Activated CD8-positive, alpha-beta T cell treated with anti-CD3 and anti-CD28 coated beads for 36 hours (primary cell): ENCODE measurements around the gene MLYCD. TPM values are rescaled to one million over a fixed set of nuclear protein-coding genes. Genes with fewer than 3 reads are reported as not detected.
"Not testable (repeated sequence)": the region's sequence is repeated elsewhere in the genome, so short reads cannot be mapped to it uniquely, and the experiment has no call there.

Source experiments
- ATAC-seq: fragments of 200-7000 bp; cut with Tn5 transposase; one replicate; pipeline ENCODE4 v1.10.0; 2021; ENCODE audit warnings: mild to moderate bottlenecking, moderate library complexity
- CTCF ChIA-PET: fragments of 350-600 bp; sonication (Branson Sonifier 250); formaldehyde crosslinking; loops from one replicate; lab custom pipeline; 2021; ENCODE audit warnings: antibody characterized with exemption; lab: Charles Lee
- POLR2A ChIA-PET: fragments of 350-600 bp; sonication (Branson Sonifier 250); formaldehyde crosslinking; loops from one replicate; lab custom pipeline; 2021; ENCODE audit warnings: antibody characterized with exemption; lab: Charles Lee
- DNase-seq: peaks from one replicate; pipeline ENCODE4 v3.0.0-alpha.2; 2020
- H3K27ac Mint-ChIP-seq: one replicate; pipeline ENCODE4 v1.8.0; 2021; ENCODE audit warnings: mild to moderate bottlenecking, mixed read lengths
- H3K27me3 Mint-ChIP-seq: one replicate; pipeline ENCODE4 v1.8.0; 2021; ENCODE audit warnings: mixed read lengths
- H3K36me3 Mint-ChIP-seq: one replicate; pipeline ENCODE4 v1.8.0; 2021; ENCODE audit warnings: low read depth, mixed read lengths
- H3K4me1 Mint-ChIP-seq: one replicate; pipeline ENCODE4 v1.8.0; 2021; ENCODE audit warnings: low read depth, mixed read lengths
- H3K4me3 Mint-ChIP-seq: one replicate; pipeline ENCODE4 v1.8.0; 2021; ENCODE audit warnings: mild to moderate bottlenecking, moderate library complexity, mixed read lengths
- H3K9me3 Mint-ChIP-seq: one replicate; pipeline ENCODE4 v1.8.0; 2021; ENCODE audit warnings: mixed read lengths
- CTCF ChIP-seq: fragments of 200-600 bp; IDR thresholded peaks from one replicate; pipeline ENCODE4 v1.8.0; 2022; ENCODE audit warnings: antibody characterized with exemption, mild to moderate bottlenecking
- intact Hi-C: fragments of 100-400 bp; cut with micrococcal nuclease; formaldehyde crosslinking; loops from one replicate; pipeline ENCODE4 v1.10.0; 2022
- total RNA-seq, 2 experiments: library from RNA; stranded (reverse); gene quantifications; one replicate each; pipeline ENCODE4 v1.2.3, GENCODE V29; 2021

The MLYCD gene
- total RNA-seq, 2 experiments from 2014 or later = 3.5 to 3.7 TPM

- ATAC-seq (no peak), DNase-seq (no peak)
- ChIA-PET CTCF (interaction anchor here (1.5 to 1.6 kb wide), 2 partner anchors 11 to 20 kb away, joined by 3 to 5 read pairs; no protein-coding TSS in a partner anchor), POLR2A (no interaction called here)
- Mint-ChIP-seq H3K9me3 (no peaks in the 10 kb centered on the region), H3K27me3 (no peaks in the 10 kb centered on the region), H3K36me3 (no peaks in the 10 kb centered on the region), H3K4me3 (no peak overlapping the region), H3K27ac (no peak overlapping the region), H3K4me1 (no peaks in the 10 kb centered on the region)
- TF ChIP-seq CTCF = no peak
- intact Hi-C loops = no loop called here
These were observed 48.1 kb downstream of the MLYCD start for GRCh38 chr16:83946781-83947566.

GRCh38 chr16:83947642-83948234, 48.8 kb downstream of the MLYCD start:
- no peaks in the 10 kb centered on the region for H3K27me3 Mint-ChIP-seq
- no peaks in the 10 kb centered on the region for H3K9me3 Mint-ChIP-seq
- intact Hi-C loops = no loop called here
- ATAC-seq = no peak
- no peak overlapping the region for H3K4me3 Mint-ChIP-seq
- POLR2A ChIA-PET = no interaction called here
- H3K36me3 Mint-ChIP-seq = no peaks in the 10 kb centered on the region
- H3K27ac Mint-ChIP-seq = no peak overlapping the region
- CTCF ChIA-PET = interaction anchor here (1.2 to 1.6 kb wide), 3 partner anchors 9 to 21 kb away, joined by 3 to 5 read pairs (median 5); no protein-coding TSS in a partner anchor
- no peak for DNase-seq
- peaks cover 4% of the 10 kb centered on the region for H3K4me1 Mint-ChIP-seq
- TF ChIP-seq CTCF = no peak

- no peak for TF ChIP-seq CTCF
- CTCF ChIA-PET = interaction anchor here (1.2 to 1.4 kb wide), 2 partner anchors 22 to 117 kb away, joined by 3 to 6 read pairs; no protein-coding TSS in a partner anchor
- Mint-ChIP-seq H3K4me1 (peaks cover 8% of the 10 kb centered on the region), H3K27ac (no peak overlapping the region), H3K27me3 (peaks cover 3% of the 10 kb centered on the region), H3K4me3 (no peak overlapping the region), H3K36me3 (no peaks in the 10 kb centered on the region), H3K9me3 (no peaks in the 10 kb centered on the region)
- no peak for ATAC-seq
- intact Hi-C loops = no loop called here
- no peak for DNase-seq
- POLR2A ChIA-PET = no interaction called here
These were observed 50.2 kb downstream of the MLYCD start for GRCh38 chr16:83948914-83949723.

- POLR2A ChIA-PET = no interaction called here
- ATAC-seq = no peak
- no peak for TF ChIP-seq CTCF
- intact Hi-C loops = loop anchor here (10.0 kb wide), 1 partner anchor 225 kb away; no protein-coding TSS in a partner anchor
- peaks cover 6% of the 10 kb centered on the region for H3K27me3 Mint-ChIP-seq
- H3K36me3 Mint-ChIP-seq = no peaks in the 10 kb centered on the region
- no peak overlapping the region for H3K4me3 Mint-ChIP-seq
- H3K4me1 Mint-ChIP-seq = peaks cover 8% of the 10 kb centered on the region
- H3K9me3 Mint-ChIP-seq = no peaks in the 10 kb centered on the region
- CTCF ChIA-PET = interaction anchor here (1.2 to 1.4 kb wide), 2 partner anchors 22 to 116 kb away, joined by 3 to 6 read pairs; no protein-coding TSS in a partner anchor
- H3K27ac Mint-ChIP-seq = no peak overlapping the region
- no peak for DNase-seq
These were observed 50.7 kb downstream of the MLYCD start for GRCh38 chr16:83949724-83950001.

GRCh38 chr16:83950862-83951399, 52.0 kb downstream of the MLYCD start:
- H3K36me3 Mint-ChIP-seq, POLR2A ChIA-PET, H3K9me3 Mint-ChIP-seq, H3K27ac Mint-ChIP-seq, CTCF ChIA-PET, DNase-seq, H3K4me1 Mint-ChIP-seq, H3K4me3 Mint-ChIP-seq, ATAC-seq: not testable (repeated sequence)
- peaks cover 17% of the 10 kb centered on the region for H3K27me3 Mint-ChIP-seq
- intact Hi-C loops = loop anchor here (10.0 kb wide), 1 partner anchor 224 kb away; no protein-coding TSS in a partner anchor
